ENCODE results near the gene XRN1.
"Not testable (repeated sequence)": the region's sequence is repeated elsewhere in the genome, so short reads cannot be mapped to it uniquely, and the experiment has no call there.

XRN1 gene

DNA sequence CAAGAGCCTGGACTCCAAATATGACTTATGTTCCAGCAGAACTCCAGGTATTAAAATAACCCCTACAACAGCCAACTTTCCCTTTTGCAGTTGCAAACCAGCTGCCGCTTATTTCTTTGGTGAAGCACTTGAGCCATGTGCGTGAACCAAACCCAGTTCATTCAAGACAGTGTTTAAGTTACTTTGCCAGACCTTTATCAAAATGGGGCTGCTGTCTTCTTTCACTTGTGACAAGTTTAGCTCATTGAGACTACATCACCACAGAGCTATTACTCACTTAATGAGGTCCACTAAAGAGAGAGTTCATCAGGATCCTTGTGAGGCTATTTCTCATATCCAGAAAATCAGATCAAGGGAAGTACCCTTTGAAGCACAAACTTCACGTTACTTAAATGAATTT is 2.4 kb upstream of the XRN1 start:
- H3K27ac Mint-ChIP-seq: peak overlapping the region; percentile 22
- peaks cover 43% of the 10 kb centered on the region for H3K36me3 Mint-ChIP-seq (ENCODE audit: low read depth)
- peaks cover 29% of the 10 kb centered on the region for H3K4me1 Mint-ChIP-seq (ENCODE audit: low read depth)
- H3K9me3 Mint-ChIP-seq: no peaks in the 10 kb centered on the region
- no peak overlapping the region for H3K4me3 Mint-ChIP-seq
- no peaks in the 10 kb centered on the region for H3K27me3 Mint-ChIP-seq

DNA sequence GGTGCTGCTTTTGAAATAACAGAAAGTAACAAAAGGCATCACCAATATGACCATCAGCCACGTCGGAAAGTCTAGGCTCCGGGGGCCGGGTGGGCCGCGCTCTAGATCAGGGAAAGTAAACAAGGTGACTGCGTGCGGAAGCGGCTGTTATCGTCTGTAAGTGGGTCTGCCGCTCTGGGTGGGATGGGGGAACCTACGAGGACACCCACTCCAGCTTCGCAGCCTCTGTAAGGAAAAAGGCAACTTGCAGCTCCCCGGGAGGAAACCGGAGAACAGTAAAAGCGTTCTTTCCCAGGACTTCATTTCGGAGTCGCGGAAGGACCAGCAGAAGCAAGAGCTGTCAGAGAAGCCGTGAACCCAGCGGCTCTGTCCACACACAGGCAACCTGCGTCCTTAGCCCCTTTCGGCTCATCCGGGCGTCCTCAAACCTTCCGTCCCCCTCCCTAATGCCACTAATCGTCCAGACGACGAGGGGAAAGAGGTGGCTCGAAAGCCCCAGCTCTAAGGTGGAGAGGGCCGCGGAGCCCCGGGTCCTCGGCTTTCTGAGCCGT is 461 bp downstream of the XRN1 start:
- no peaks in the 10 kb centered on the region for H3K9me3 Mint-ChIP-seq
- no peaks in the 10 kb centered on the region for H3K27me3 Mint-ChIP-seq
- peak overlapping the region; percentile 99 for H3K27ac Mint-ChIP-seq
- peak overlapping the region; percentile 99 for H3K4me3 Mint-ChIP-seq
- H3K4me1 Mint-ChIP-seq (ENCODE audit: low read depth): peaks cover 53% of the 10 kb centered on the region
- H3K36me3 Mint-ChIP-seq (ENCODE audit: low read depth): peaks cover 32% of the 10 kb centered on the region

DNA sequence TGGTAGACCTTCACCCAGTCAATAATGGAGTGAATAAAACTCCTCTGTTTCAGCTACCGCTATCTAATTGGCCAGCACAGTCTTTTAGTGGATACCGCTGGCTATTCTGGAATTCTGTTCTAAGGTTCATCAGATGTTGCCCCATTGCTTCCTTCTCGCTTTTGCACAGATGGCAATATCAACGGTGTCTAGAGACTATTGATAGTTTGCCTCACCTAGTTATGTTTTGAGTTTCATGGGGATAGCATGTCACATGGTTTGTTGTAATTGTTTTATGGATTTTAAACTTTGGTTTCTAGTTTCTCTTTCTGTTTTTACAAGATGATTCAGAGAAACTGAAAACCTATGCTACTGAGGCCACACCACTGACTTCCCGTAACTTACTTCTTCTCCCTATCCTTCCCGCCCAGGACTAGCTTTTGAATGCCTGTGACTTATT is 2.0 kb downstream of the XRN1 start:
- H3K4me1 Mint-ChIP-seq (ENCODE audit: low read depth): peaks cover 53% of the 10 kb centered on the region
- peak overlapping the region; percentile 99 for H3K4me3 Mint-ChIP-seq
- H3K27me3 Mint-ChIP-seq: no peaks in the 10 kb centered on the region
- H3K27ac Mint-ChIP-seq: peak overlapping the region; percentile 99
- peaks cover 28% of the 10 kb centered on the region for H3K36me3 Mint-ChIP-seq (ENCODE audit: low read depth)
- no peaks in the 10 kb centered on the region for H3K9me3 Mint-ChIP-seq

DNA sequence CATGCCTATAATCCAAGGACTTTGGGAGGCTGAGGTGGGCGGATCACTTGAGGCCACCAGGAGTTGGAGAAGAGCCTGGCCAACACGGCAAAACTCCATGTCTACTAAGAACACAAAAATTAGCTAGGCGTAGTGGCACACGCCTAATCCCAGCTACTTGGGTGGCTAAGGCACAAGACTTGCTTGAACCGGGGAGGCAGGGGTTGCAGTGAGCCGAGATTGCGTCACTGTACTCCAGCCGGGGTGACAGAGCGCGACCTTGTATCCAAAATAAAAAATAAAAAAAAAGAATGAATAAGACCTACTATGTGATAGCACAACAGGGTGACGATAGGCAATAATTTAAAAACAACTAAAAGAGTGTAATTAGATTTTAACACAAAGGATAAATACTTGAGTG is 3.5 kb downstream of the XRN1 start:
- H3K4me1 Mint-ChIP-seq (ENCODE audit: low read depth): peaks cover 54% of the 10 kb centered on the region
- no peak overlapping the region for H3K4me3 Mint-ChIP-seq
- H3K9me3 Mint-ChIP-seq: no peaks in the 10 kb centered on the region
- no peaks in the 10 kb centered on the region for H3K27me3 Mint-ChIP-seq
- no peak overlapping the region for H3K27ac Mint-ChIP-seq
- peaks cover 21% of the 10 kb centered on the region for H3K36me3 Mint-ChIP-seq (ENCODE audit: low read depth)

DNA sequence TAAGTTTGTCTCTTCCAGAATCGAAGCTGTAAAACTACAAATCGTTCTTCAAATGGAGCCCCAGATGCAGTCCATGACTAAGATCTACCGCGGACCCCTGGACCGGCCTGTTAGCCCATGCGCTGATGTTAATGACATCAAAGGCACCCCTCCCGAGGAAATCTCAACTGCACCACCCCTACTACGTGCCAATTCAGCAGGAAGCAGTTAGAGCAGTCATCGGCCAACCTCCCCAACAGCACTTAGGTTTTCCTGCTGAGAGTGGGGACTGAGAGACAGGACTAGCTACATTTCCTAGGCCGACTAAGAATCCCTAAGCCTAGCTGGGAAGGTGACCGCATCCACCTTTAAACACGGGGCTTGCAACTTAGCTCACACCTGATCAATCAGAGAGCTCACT is 4.8 kb downstream of the XRN1 start:
- Mint-ChIP-seq H3K36me3 (ENCODE audit: low read depth) (peaks cover 16% of the 10 kb centered on the region), H3K4me1 (ENCODE audit: low read depth) (peaks cover 54% of the 10 kb centered on the region)
- H3K27ac Mint-ChIP-seq, H3K27me3 Mint-ChIP-seq, H3K9me3 Mint-ChIP-seq, H3K4me3 Mint-ChIP-seq: not testable (repeated sequence)

DNA sequence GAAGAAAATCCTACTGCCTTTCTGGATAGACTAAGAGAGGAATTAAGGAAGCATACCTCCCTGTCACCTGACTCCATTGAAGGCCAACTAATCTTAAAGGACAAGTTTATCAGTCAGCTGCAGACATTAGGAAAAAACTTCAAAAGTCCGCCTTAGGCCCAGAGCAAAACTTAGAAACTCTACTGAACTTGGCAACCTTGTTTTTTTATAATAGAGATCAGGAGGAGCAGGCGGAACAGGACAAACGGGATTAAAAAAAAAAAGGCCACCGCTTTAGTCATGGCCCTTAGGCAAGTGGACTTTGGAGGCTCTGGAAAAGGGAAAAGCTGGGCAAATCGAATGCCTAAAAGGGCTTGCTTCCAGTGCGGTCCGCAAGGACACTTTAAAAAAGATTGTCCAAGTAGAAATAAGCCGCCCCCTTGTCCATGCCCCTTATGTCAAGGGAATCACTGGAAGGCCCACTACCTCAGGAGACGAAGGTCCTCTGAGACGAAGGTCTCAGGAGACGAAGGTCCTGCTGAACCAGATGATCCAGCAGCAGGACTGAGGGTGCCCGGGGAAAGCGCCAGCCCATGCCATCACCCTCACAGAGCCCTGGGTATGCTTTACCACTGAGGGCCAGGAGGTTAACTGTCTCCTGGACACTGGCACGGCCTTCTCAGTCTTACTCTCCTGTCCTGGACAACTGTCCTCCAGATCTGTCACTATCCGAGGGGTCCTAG is 8.2 kb downstream of the XRN1 start:
- not testable (repeated sequence) for H3K9me3 Mint-ChIP-seq, H3K27ac Mint-ChIP-seq, H3K4me3 Mint-ChIP-seq, H3K27me3 Mint-ChIP-seq
- Mint-ChIP-seq H3K4me1 (ENCODE audit: low read depth) (peaks cover 40% of the 10 kb centered on the region), H3K36me3 (ENCODE audit: low read depth) (peaks cover 12% of the 10 kb centered on the region)

DNA sequence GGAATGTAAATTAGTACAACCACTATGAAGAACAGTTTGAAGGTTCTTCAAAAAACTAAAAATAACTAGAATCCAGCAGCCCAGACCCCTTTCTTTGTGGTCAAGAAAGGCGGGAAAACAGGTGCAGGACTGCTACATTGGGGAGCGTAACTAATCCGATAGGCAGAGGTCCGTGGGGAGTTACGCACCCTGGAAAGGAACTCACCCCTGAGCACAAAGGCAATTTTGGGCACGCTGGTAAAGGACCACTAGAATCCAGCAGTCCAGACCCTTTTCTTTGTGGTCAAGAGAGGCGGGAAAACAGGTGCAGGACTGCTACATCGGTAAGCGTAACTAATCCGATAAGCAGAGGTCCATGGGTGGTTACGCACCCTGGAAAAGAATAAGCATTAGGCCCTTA is 9.7 kb downstream of the XRN1 start:
- not testable (repeated sequence) for H3K27me3 Mint-ChIP-seq; H3K27ac Mint-ChIP-seq; H3K4me3 Mint-ChIP-seq; H3K36me3 Mint-ChIP-seq (ENCODE audit: low read depth); H3K9me3 Mint-ChIP-seq
- peaks cover 26% of the 10 kb centered on the region for H3K4me1 Mint-ChIP-seq (ENCODE audit: low read depth)

DNA sequence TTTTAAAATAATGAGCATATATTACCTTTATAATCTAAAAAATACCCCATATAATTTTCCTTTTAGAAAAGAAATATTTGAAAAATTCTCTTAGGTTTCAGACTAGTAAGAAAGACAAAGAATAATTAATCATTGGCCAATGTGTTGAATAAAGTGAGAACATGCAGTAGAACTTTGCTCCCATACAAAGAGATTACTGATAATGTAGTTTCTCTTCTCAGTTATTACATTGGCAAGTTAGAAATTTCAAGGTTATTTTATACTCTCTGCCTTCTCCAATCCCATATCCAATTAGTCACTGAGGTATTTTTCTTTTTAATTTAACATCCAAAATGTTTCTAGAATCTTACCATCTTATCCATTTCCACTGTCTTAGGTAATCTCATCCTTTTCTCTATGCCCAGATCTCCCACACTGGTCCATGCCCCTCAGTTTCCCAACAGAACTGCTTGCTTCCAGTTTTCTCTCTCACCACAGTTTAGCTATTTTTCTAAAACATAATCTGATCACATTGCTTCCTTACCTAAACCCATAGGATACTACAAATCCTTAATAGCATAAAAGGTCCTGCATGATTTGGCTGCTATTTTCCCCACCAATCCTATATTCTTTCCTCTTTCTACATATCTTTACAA is 10.8 kb downstream of the XRN1 start:
- H3K9me3 Mint-ChIP-seq: no peaks in the 10 kb centered on the region
- H3K4me3 Mint-ChIP-seq: no peak overlapping the region
- no peak overlapping the region for H3K27ac Mint-ChIP-seq
- H3K4me1 Mint-ChIP-seq (ENCODE audit: low read depth): peaks cover 29% of the 10 kb centered on the region
- no peaks in the 10 kb centered on the region for H3K27me3 Mint-ChIP-seq
- peaks cover 15% of the 10 kb centered on the region for H3K36me3 Mint-ChIP-seq (ENCODE audit: low read depth)

DNA sequence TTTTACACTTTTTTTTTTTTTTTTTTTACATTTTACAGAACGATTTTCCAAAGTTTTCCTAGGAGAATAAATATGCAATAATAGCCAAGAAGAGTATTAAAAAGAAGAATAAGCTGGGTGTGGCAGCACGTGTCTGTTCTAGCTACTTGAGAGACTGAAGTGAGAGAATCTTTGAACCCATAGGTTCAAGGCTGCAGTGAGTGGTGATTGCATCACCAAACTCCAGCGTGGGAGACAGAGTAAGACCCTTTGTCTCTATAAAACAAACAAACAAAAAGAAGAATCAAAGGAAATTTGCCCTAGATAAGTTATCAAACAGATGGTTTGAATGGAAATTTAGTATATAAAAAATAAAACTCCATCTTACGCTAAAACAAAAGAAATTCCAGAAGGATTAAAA is 13.3 kb downstream of the XRN1 start:
- H3K27ac Mint-ChIP-seq: no peak overlapping the region
- H3K4me1 Mint-ChIP-seq (ENCODE audit: low read depth): peaks cover 36% of the 10 kb centered on the region
- H3K9me3 Mint-ChIP-seq: no peaks in the 10 kb centered on the region
- H3K27me3 Mint-ChIP-seq: no peaks in the 10 kb centered on the region
- peaks cover 32% of the 10 kb centered on the region for H3K36me3 Mint-ChIP-seq (ENCODE audit: low read depth)
- no peak overlapping the region for H3K4me3 Mint-ChIP-seq

DNA sequence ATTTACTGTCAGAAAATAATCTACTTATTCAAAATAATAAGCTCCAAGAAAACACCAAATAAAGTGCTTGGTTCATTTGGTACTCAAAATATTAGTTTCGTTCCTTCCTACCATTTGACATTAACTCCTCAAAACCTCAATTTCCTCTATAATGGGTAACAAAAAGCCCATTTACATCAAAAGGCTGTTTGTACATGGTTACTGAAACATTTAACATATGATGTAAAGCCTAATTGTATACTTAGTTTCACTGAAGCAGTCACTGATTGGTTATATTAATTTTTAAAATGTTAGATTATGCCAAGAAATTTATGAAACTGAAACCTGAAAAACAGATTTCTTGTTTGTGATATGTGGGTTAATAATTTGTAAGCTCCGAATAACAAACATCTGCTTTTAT is 14.7 kb downstream of the XRN1 start:
- no peaks in the 10 kb centered on the region for H3K9me3 Mint-ChIP-seq
- H3K4me1 Mint-ChIP-seq (ENCODE audit: low read depth): peaks cover 32% of the 10 kb centered on the region
- no peak overlapping the region for H3K27ac Mint-ChIP-seq
- no peak overlapping the region for H3K4me3 Mint-ChIP-seq
- H3K27me3 Mint-ChIP-seq: no peaks in the 10 kb centered on the region
- peaks cover 44% of the 10 kb centered on the region for H3K36me3 Mint-ChIP-seq (ENCODE audit: low read depth)

DNA sequence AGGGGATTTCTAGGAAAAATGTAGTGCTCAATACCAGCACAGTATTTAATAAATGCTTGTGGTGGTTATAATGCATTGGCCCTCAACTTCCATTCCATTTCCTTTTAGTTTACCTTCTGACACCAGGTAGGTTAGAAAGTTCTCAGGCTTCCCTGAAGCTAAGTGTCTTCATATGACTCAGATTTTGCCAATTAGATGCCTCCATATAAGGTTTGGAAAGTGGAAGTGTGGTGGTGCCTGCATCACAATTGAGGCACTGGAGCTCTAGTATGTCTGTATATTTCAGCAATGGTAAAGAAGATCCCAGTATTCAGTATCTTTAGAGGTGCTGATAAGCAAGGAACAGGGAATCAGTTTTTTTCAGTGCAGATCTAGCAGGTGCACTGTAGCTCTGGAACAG is 18.3 kb downstream of the XRN1 start:
- Mint-ChIP-seq H3K27ac (no peak overlapping the region), H3K4me1 (ENCODE audit: low read depth) (peaks cover 21% of the 10 kb centered on the region), H3K36me3 (ENCODE audit: low read depth) (peaks cover 43% of the 10 kb centered on the region)

DNA sequence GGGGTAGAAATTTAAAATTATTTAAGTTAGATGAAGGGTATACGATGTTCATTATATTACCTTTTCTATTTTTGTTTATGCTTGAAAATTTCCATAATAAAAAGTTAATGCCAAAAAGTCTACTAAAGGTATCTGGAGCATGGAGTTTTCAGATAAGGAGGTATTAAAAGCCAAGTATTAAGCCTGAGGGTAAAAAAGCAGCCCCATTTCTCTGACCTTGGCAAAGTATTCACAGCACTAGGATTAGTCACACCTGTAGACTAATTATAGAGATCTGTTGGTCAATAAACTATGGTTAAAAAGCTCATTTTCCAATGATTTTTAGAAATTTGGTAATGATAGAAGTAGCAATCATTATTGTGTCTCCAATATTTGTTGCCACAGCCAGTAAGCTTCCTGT is 23.1 kb downstream of the XRN1 start:
- no peaks in the 10 kb centered on the region for H3K9me3 Mint-ChIP-seq
- H3K4me1 Mint-ChIP-seq (ENCODE audit: low read depth): peaks cover 9% of the 10 kb centered on the region
- peaks cover 46% of the 10 kb centered on the region for H3K36me3 Mint-ChIP-seq (ENCODE audit: low read depth)

More for the DNA sequence above, 18.3 kb downstream of the XRN1 start:
- no peaks in the 10 kb centered on the region for H3K27me3 Mint-ChIP-seq
- no peaks in the 10 kb centered on the region for H3K9me3 Mint-ChIP-seq
- no peak overlapping the region for H3K4me3 Mint-ChIP-seq

DNA sequence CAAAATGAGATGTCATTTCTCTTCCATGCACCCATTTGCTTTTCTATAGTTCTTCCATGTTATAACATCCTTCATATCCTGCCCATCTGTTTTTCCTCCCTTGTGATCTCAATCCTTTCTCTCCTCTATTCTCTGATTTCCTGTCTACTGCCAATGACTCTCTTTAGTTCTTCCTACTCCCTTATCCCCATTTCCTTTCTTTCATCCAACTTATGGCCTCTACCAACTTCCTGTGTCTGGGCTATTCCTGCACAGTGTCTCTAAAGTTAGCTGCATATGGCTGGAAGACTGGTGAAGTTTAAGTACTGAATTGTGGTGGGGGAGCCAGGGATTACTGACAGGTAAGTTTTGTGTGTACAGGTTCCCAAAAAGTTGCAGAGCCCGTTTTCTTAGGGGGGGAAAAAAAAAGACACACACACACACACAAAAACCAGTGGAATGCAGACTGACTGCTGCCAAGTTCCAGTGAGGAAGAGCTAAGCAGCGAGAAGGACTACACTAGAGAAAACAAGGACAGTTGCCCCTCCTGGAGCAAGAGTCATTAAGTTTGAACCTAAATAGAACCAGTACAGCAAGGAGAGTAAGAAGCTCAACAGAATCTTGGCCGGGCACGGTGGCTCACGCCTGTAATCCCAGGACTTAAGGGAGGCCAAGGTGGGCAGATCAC is 28.8 kb downstream of the XRN1 start:
- H3K27ac Mint-ChIP-seq: peak overlapping the region; percentile 36
- H3K36me3 Mint-ChIP-seq (ENCODE audit: low read depth): peaks cover 55% of the 10 kb centered on the region
- H3K27me3 Mint-ChIP-seq: no peaks in the 10 kb centered on the region

More for the DNA sequence above, 23.1 kb downstream of the XRN1 start:
- Mint-ChIP-seq H3K27ac (no peak overlapping the region), H3K27me3 (no peaks in the 10 kb centered on the region), H3K4me3 (no peak overlapping the region)

DNA sequence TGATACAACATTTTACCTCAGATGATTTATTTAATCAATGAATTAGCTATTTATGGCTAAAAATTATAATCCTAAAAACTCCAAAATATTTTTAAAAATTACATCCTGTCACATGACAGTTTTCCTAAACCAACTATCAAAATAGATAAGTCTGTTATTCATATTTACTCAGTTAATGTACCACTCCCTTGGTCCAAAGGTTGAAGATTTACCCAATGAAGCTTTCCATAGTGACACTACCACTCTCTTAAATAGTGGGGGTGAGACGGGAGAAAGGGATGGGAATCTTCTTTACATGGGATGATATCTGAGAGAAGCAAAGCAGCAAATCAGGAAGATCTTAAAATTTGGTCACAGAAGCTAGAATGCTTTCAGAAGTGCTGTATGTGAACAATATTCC is 30.5 kb downstream of the XRN1 start:
- Mint-ChIP-seq H3K27me3 (no peaks in the 10 kb centered on the region), H3K4me3 (no peak overlapping the region), H3K4me1 (ENCODE audit: low read depth) (no peaks in the 10 kb centered on the region), H3K36me3 (ENCODE audit: low read depth) (peaks cover 57% of the 10 kb centered on the region), H3K27ac (no peak overlapping the region), H3K9me3 (no peaks in the 10 kb centered on the region)

More for the DNA sequence above, 28.8 kb downstream of the XRN1 start:
- H3K4me3 Mint-ChIP-seq: no peak overlapping the region
- H3K4me1 Mint-ChIP-seq (ENCODE audit: low read depth): no peaks in the 10 kb centered on the region
- H3K9me3 Mint-ChIP-seq: no peaks in the 10 kb centered on the region

DNA sequence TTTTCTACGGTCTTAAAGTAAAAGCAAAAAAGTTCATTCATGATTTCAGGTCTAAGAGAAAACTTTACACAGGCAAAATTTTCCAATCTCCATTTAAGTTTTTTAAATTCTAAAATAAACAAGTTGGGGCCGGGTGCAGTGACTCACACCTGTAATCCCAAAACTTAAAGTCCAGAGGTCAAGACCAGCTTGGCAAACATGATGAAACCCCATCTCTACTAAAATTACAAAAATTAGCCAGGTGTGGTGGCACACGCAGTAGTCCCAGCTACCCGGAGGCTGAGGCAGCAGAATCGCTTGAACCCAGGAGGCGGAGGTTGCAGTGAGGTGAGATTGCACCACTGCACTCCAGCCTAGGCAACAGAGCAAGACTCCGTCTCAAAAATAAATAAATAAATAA is 47.3 kb downstream of the XRN1 start:
- H3K27me3 Mint-ChIP-seq; H3K4me1 Mint-ChIP-seq (ENCODE audit: low read depth); H3K9me3 Mint-ChIP-seq; H3K4me3 Mint-ChIP-seq; H3K27ac Mint-ChIP-seq: not testable (repeated sequence)
- H3K36me3 Mint-ChIP-seq (ENCODE audit: low read depth): peaks cover 63% of the 10 kb centered on the region
